Nucleus accumbens (tissue), 56 donors: ENCODE measurements around the gene WDR5.
"Not testable (repeated sequence)": the region's sequence is repeated elsewhere in the genome, so short reads cannot be mapped to it uniquely, and the experiment has no call there.

Experiments
- DNase-seq, 56 donors: peaks; one replicate each; lab custom pipeline; 2025; lab: John Stamatoyannopoulos, UW

WDR5 gene

GRCh38 chr9:134135343-134136117 lies at the start of gene WDR5:
Gene WDR5 (plus strand): TSS chr9:134136082. CDS start chr9:134139878, 3,796 bp downstream.
- peak in 55 of 56 donors; percentile 24 to 94 (median 87) for DNase-seq

- no peak for DNase-seq
Measured at GRCh38 chr9:134088063-134088725, 47.7 kb upstream of the WDR5 start.

- no peak for DNase-seq
Measured at GRCh38 chr9:134089972-134090371, 45.9 kb upstream of the WDR5 start.

GRCh38 chr9:134099123-134099761 lies 36.6 kb upstream of the WDR5 start:
- peak in 1 of 56 donors; percentile 0 for DNase-seq

- DNase-seq: no peak
Measured at GRCh38 chr9:134100040-134100439, 35.8 kb upstream of the WDR5 start.

- not testable (repeated sequence) for DNase-seq
Measured at GRCh38 chr9:134101133-134101532, 34.7 kb upstream of the WDR5 start.

GRCh38 chr9:134101623-134102149 lies 34.2 kb upstream of the WDR5 start:
- DNase-seq: no peak

GRCh38 chr9:134103391-134103998 lies 32.4 kb upstream of the WDR5 start:
- no peak for DNase-seq

GRCh38 chr9:134111064-134111463 lies 24.8 kb upstream of the WDR5 start:
- no peak for DNase-seq

GRCh38 chr9:134112561-134112960 lies 23.3 kb upstream of the WDR5 start:
- DNase-seq: no peak

- DNase-seq: not testable (repeated sequence)
Measured at GRCh38 chr9:134118972-134119371, 16.9 kb upstream of the WDR5 start.

- DNase-seq: no peak
Measured at GRCh38 chr9:134123764-134124128, 12.1 kb upstream of the WDR5 start.

GRCh38 chr9:134125413-134126095 lies 10.3 kb upstream of the WDR5 start:
- DNase-seq: no peak

GRCh38 chr9:134126373-134126772 lies 9.5 kb upstream of the WDR5 start:
- no peak for DNase-seq

- no peak for DNase-seq
Measured at GRCh38 chr9:134127065-134127580, 8.8 kb upstream of the WDR5 start.

GRCh38 chr9:134127616-134128015 lies 8.3 kb upstream of the WDR5 start:
- DNase-seq: no peak

- no peak for DNase-seq
Measured at GRCh38 chr9:134128727-134129679, 6.9 kb upstream of the WDR5 start.

- no peak for DNase-seq
Measured at GRCh38 chr9:134130503-134131375, 5.1 kb upstream of the WDR5 start.
